ENCODE measurements around the gene LILRA6.

DNA sequence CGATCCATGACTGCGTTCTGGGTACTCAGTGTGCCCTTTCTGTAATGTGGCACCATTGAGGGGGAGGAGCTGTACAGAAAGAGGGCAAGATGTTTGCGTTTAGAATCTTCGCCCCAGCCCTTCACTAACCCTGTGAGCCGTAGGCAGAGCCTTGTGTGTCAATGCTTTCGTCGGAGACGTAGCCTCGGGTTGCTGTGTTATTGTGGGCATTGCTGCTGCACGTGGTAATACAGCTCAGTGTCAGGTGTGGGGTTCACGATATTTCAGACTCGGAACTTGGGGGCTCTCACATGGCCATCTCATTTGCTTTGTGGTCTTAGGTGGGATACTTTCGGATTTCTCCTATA lies 35.8 kb downstream of the LILRA6 start:
- no peak for TF ChIP-seq EZH2 (IDR thresholded peaks at IDR 0.05; ENCODE audit: borderline replicate concordance, low read length)
- TF ChIP-seq, protein P1, sequence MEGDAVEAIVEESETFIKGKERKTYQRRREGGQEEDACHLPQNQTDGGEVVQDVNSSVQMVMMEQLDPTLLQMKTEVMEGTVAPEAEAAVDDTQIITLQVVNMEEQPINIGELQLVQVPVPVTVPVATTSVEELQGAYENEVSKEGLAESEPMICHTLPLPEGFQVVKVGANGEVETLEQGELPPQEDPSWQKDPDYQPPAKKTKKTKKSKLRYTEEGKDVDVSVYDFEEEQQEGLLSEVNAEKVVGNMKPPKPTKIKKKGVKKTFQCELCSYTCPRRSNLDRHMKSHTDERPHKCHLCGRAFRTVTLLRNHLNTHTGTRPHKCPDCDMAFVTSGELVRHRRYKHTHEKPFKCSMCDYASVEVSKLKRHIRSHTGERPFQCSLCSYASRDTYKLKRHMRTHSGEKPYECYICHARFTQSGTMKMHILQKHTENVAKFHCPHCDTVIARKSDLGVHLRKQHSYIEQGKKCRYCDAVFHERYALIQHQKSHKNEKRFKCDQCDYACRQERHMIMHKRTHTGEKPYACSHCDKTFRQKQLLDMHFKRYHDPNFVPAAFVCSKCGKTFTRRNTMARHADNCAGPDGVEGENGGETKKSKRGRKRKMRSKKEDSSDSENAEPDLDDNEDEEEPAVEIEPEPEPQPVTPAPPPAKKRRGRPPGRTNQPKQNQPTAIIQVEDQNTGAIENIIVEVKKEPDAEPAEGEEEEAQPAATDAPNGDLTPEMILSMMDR (IDR thresholded peaks at IDR 0.05; ENCODE audit: low read length) = no peak

Measured in OCI-LY1 (cell line).